Duodenal mucosa (tissue), 2 donors: ENCODE results near the gene RIBC2.

Source experiments
- H3K27ac ChIP-seq: one replicate; pipeline ENCODE4 v1.7.0; 2013; ENCODE audit warnings: low read depth, low read length
- H3K27me3 ChIP-seq, 2 donors: one replicate each; pipeline ENCODE4 v1.7.0; 2013; ENCODE audit warnings: low read length in 2 of 2, control low read depth in 1 of 2; ENCODE audit not compliant: insufficient read depth in 2 of 2, control insufficient read depth in 1 of 2
- H3K36me3 ChIP-seq, 2 donors: one replicate each; pipeline ENCODE4 v1.7.0; 2013; ENCODE audit warnings: low read length in 2 of 2, control low read depth in 1 of 2; ENCODE audit not compliant: insufficient read depth in 2 of 2, control insufficient read depth in 1 of 2
- H3K4me1 ChIP-seq, 2 donors: one replicate each; pipeline ENCODE4 v1.7.0; 2013; ENCODE audit warnings: low read length in 2 of 2, control low read depth in 1 of 2; ENCODE audit not compliant: insufficient read depth in 2 of 2, control insufficient read depth in 1 of 2
- H3K4me3 ChIP-seq, 2 donors: one replicate each; pipeline ENCODE4 v1.7.0; 2013; ENCODE audit warnings: low read length in 2 of 2, low read depth in 1 of 2
- H3K9ac ChIP-seq, 2 donors: one replicate each; pipeline ENCODE4 v1.7.0; 2013; ENCODE audit warnings: low read length in 2 of 2, low read depth in 1 of 2
- H3K9me3 ChIP-seq, 2 donors: one replicate each; pipeline ENCODE4 v1.7.0; 2013; ENCODE audit warnings: low read length in 2 of 2, control low read depth in 1 of 2; ENCODE audit not compliant: control insufficient read depth in 1 of 2

The RIBC2 gene

GRCh38 chr22:45402466-45402985 lies 11.0 kb upstream of the RIBC2 start:
- Histone ChIP-seq H3K36me3 (no peaks in the 10 kb centered on the region), H3K4me3 (no peak overlapping the region), H3K27ac (no peak overlapping the region), H3K4me1 (no peaks in the 10 kb centered on the region), H3K9me3 (no peaks in the 10 kb centered on the region), H3K9ac (no peak overlapping the region), H3K27me3 (no peaks in the 10 kb centered on the region)

- Histone ChIP-seq H3K27me3 (no peaks in the 10 kb centered on the region), H3K4me3 (no peak overlapping the region), H3K4me1 (no peaks in the 10 kb centered on the region), H3K27ac (no peak overlapping the region), H3K9ac (no peak overlapping the region), H3K9me3 (no peaks in the 10 kb centered on the region), H3K36me3 (no peaks in the 10 kb centered on the region)
Measured at GRCh38 chr22:45407793-45408192, 5.7 kb upstream of the RIBC2 start.

DNA sequence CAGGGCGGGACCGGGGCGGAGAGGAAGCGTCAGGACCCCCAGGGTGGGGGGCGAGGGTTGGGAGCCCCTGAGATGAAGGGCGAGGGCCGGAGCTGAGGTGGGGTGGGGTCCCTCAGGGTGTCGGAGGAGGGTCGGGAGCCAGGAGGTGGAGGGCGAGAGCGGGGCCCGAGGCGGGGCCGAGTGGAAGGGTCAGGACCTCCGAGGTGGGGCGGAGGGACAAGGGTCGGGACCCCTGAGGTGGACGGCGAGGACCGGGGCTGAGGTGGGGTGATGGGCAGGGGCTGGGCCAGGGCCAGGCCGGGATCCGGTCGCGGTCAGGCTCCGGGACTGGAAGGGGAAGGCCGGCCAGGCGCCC lies 503 bp upstream of the RIBC2 start:
- Histone ChIP-seq H3K9me3 (no peaks in the 10 kb centered on the region), H3K27me3 (no peaks in the 10 kb centered on the region), H3K9ac (no peak overlapping the region), H3K4me1 (peaks cover 3 to 4% of the 10 kb centered on the region in 2 donors), H3K27ac (no peak overlapping the region), H3K4me3 (peak overlapping the region in 1 of 2 donors; percentile 69), H3K36me3 (no peaks in the 10 kb centered on the region)

DNA sequence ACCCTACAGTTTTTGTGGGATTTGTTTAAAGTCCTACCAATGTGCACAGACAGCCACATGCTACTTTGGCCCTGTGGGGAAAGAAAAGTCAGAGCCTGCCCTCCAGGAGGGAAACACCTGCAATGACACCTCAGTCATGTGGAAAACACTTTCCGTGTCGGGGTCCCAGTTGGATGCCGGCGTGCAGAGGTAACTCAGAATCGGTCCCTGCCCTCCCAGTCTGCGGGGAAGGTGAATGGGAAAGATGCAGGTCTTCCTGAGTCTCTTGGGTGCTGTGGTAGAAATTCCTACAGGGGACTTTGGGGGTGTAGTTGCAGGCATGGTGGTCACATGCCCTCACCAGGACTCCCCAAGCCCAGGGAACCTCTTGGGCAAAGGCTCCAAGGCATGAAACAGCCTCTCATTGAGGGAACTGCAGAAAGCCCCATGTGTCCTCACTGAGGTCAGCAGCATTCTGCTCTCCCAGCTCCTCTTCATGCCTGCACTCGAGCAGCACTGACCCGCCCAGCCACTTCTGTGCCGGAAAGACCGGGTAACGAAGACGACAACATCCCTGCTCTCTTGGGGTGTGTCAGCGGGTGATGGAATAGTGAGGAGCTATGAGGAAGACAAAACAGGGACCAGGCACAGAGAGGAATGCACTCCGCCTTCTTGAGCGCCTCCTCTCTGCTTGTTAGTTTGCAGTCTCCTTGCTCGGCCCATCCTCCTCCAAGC lies 4.7 kb downstream of the RIBC2 start:
- H3K4me1 ChIP-seq: peaks cover 3 to 4% of the 10 kb centered on the region in 2 donors
- H3K9me3 ChIP-seq: no peaks in the 10 kb centered on the region
- no peak overlapping the region for H3K4me3 ChIP-seq
- H3K27ac ChIP-seq: no peak overlapping the region
- no peak overlapping the region for H3K9ac ChIP-seq
- H3K36me3 ChIP-seq: no peaks in the 10 kb centered on the region
- no peaks in the 10 kb centered on the region for H3K27me3 ChIP-seq

- H3K4me1 ChIP-seq: peaks cover 2 to 3% of the 10 kb centered on the region in 2 donors
- H3K4me3 ChIP-seq: no peak overlapping the region
- no peaks in the 10 kb centered on the region for H3K36me3 ChIP-seq
- no peaks in the 10 kb centered on the region for H3K9me3 ChIP-seq
- H3K27ac ChIP-seq: no peak overlapping the region
- no peaks in the 10 kb centered on the region for H3K27me3 ChIP-seq
- no peak overlapping the region for H3K9ac ChIP-seq
Measured at GRCh38 chr22:45418770-45419138, 5.3 kb downstream of the RIBC2 start.

- Histone ChIP-seq H3K4me1 (no peaks in the 10 kb centered on the region), H3K36me3 (no peaks in the 10 kb centered on the region), H3K4me3 (no peak overlapping the region), H3K9ac (no peak overlapping the region), H3K27me3 (no peaks in the 10 kb centered on the region), H3K27ac (no peak overlapping the region), H3K9me3 (no peaks in the 10 kb centered on the region)
Measured at GRCh38 chr22:45420011-45420410, 6.5 kb downstream of the RIBC2 start.

DNA sequence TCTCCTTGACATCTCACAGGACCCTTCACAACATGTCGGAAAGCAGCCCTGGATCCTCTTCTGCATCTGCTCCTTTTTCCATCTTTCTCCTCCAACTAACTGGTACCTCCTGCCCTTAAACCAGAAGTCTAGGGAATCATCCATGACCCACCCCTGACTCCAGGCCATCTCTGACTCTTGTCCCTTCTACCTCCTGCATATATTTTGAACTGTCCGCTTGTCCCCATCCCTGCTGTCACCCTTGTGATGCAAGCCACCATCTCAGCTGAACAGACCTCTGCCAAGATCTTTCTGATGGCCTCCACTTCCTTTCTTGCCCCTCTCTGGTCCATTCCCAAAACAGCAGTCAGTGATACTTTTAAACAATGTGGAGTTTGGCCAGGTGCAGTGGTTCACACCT lies 7.0 kb downstream of the RIBC2 start:
- Histone ChIP-seq H3K27me3 (no peaks in the 10 kb centered on the region), H3K9ac (no peak overlapping the region), H3K4me1 (no peaks in the 10 kb centered on the region), H3K27ac (no peak overlapping the region), H3K4me3 (no peak overlapping the region), H3K9me3 (no peaks in the 10 kb centered on the region), H3K36me3 (no peaks in the 10 kb centered on the region)

- Histone ChIP-seq H3K4me3 (no peak overlapping the region), H3K4me1 (no peaks in the 10 kb centered on the region), H3K9me3 (no peaks in the 10 kb centered on the region), H3K27ac (no peak overlapping the region), H3K27me3 (no peaks in the 10 kb centered on the region), H3K9ac (no peak overlapping the region), H3K36me3 (no peaks in the 10 kb centered on the region)
Measured at GRCh38 chr22:45421349-45422055, 8.0 kb downstream of the RIBC2 start.

DNA sequence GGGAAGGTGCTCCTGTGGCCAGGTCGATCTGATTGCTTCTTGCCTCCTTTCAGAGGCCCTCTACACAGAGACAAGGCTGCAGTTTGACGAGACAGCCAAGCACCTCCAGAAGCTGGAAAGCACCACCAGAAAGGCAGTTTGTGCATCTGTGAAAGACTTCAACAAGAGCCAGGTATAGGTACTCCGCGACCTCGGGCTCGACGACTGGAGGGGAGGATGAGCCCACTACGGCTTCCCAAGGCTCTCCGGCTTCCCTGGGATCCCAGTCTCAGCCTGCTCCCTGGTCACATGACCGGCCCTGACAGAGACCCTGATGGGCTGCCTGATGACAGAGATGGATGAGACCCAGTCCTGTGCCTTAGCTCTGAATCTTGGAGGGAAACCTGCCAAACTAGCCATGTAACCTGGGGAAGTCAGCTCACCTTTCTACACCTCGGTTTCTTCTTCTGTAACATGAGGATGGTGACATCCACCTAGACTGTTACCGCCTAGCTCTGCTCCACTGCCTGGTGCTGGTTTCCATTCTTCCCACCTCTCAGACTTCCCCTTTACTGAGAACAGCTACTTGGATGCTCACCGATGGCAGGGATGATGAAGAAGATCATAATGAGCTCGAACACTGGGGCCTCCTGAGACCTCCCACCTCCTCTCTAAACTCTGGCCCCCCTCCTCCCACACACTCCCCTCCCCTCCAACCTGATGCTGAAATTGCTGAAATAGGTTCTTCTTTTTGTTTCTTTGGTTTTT lies 8.9 kb downstream of the RIBC2 start:
- no peak overlapping the region for H3K4me3 ChIP-seq
- H3K9me3 ChIP-seq: peaks cover 0 to 4% of the 10 kb centered on the region in 2 donors
- H3K27ac ChIP-seq: no peak overlapping the region
- H3K4me1 ChIP-seq: no peaks in the 10 kb centered on the region
- no peaks in the 10 kb centered on the region for H3K36me3 ChIP-seq
- no peak overlapping the region for H3K9ac ChIP-seq
- no peaks in the 10 kb centered on the region for H3K27me3 ChIP-seq

DNA sequence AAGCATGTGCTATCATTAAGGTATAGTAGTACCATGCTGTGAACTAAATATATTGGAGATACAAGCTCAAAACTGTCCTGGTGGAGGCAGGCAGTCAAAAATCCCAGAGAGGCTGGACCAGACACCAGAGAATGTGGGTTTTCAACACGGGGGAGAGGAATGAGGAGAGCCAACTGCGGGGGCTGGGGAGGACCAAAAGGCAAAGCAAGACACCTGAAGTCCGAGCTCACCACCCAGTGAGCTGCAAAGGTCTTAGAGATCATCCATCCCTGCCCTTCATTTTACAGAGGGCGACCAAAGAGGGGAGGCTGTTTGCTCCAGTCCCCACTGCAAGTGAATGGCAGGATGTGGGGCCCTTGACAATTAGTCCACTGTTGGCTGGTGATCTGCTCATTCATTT lies 10.0 kb downstream of the RIBC2 start:
- no peaks in the 10 kb centered on the region for H3K27me3 ChIP-seq
- no peak overlapping the region for H3K9ac ChIP-seq
- H3K9me3 ChIP-seq: peaks cover 0 to 4% of the 10 kb centered on the region in 2 donors
- H3K36me3 ChIP-seq: no peaks in the 10 kb centered on the region
- H3K4me1 ChIP-seq: no peaks in the 10 kb centered on the region
- H3K4me3 ChIP-seq: no peak overlapping the region
- H3K27ac ChIP-seq: no peak overlapping the region
